ENCODE data around the gene ARV1. TPM values are rescaled to one million over a fixed set of nuclear protein-coding genes. Genes with fewer than 3 reads are reported as not detected.
"Not testable (repeated sequence)": the region's sequence is repeated elsewhere in the genome, so short reads cannot be mapped to it uniquely, and the experiment has no call there.

Gene ARV1
- total and polyA plus RNA-seq, 12 donors, result 19.8 to 60.3 (median 26.5) TPM

- Histone ChIP-seq H3K27ac (no peak overlapping the region), H3K4me3 (no peak overlapping the region), H3K4me1 (no peaks in the 10 kb centered on the region), H3K9me3 (peaks cover 0 to 21% (median 7%) of the 10 kb centered on the region in 11 donors), H3K36me3 (no peaks in the 10 kb centered on the region), H3K27me3 (peaks cover 0 to 12% (median 0%) of the 10 kb centered on the region in 7 donors)
- DNase-seq (no peak), ATAC-seq (no peak)
- no peak for TF ChIP-seq CTCF (IDR thresholded peaks at IDR 0.05)
- intact Hi-C loops (cut with DNase I), result no loop called here
- WGBS, 2 donors, result 54% methylated on average over 2 of the region's 2 CpGs
Observed at GRCh38 chr1:231046730-231047395, 68.0 kb downstream of the ARV1 start.

GRCh38 chr1:231047529-231047928 lies 68.6 kb downstream of the ARV1 start:
- H3K27ac ChIP-seq; DNase-seq; H3K4me1 ChIP-seq; ATAC-seq; H3K36me3 ChIP-seq; intact Hi-C loops (cut with DNase I); H3K4me3 ChIP-seq: not testable (repeated sequence)
- Histone ChIP-seq H3K9me3 (peaks cover 0 to 21% (median 7%) of the 10 kb centered on the region in 11 donors), H3K27me3 (peaks cover 0 to 12% (median 0%) of the 10 kb centered on the region in 7 donors)

- Histone ChIP-seq H3K9me3 (peaks cover 0 to 21% (median 7%) of the 10 kb centered on the region in 11 donors), H3K27me3 (peaks cover 0 to 12% (median 0%) of the 10 kb centered on the region in 7 donors)
- 81 to 85% methylated on average over 9 of the region's 9 CpGs for WGBS, 2 donors
- H3K4me1 ChIP-seq; intact Hi-C loops (cut with DNase I); H3K4me3 ChIP-seq; DNase-seq; H3K36me3 ChIP-seq; ATAC-seq; H3K27ac ChIP-seq: not testable (repeated sequence)
Observed at GRCh38 chr1:231048419-231048818, 69.5 kb downstream of the ARV1 start.

- H3K4me1 ChIP-seq, result peaks cover 3 to 19% (median 15%) of the 10 kb centered on the region in 9 donors
- ATAC-seq (no peak), DNase-seq (no peak)
- H3K9me3 ChIP-seq, result peaks cover 0 to 11% (median 5%) of the 10 kb centered on the region in 11 donors
- no peak overlapping the region for H3K4me3 ChIP-seq
- H3K27me3 ChIP-seq, result peaks cover 0 to 12% (median 0%) of the 10 kb centered on the region in 7 donors
- intact Hi-C loops (cut with DNase I), result no loop called here
- no peak overlapping the region for H3K27ac ChIP-seq
- no peaks in the 10 kb centered on the region for H3K36me3 ChIP-seq
- WGBS, 2 donors, result 65 to 68% methylated on average over 10 of the region's 10 CpGs
- TF ChIP-seq CTCF (IDR thresholded peaks at IDR 0.05), result no peak
Observed at GRCh38 chr1:231049121-231049979, 70.5 kb downstream of the ARV1 start.

Other genes with a start within 250 kb of the ARV1 start
- gene CAPN9, start 231.7 kb upstream of the ARV1 start, total RNA-seq, result under 1 TPM in 3 of 10 donors, not detected in 7; 0.22 to 0.25 (median 0.24) TPM
- gene CAPN9, start 231.7 kb upstream of the ARV1 start, polyA plus RNA-seq, result not detected
- 10 to 100 TPM; 33.4 to 66.0 (median 46.0) TPM for gene C1orf198, start 110.6 kb upstream of the ARV1 start, total RNA-seq
- gene C1orf198, start 110.6 kb upstream of the ARV1 start, polyA plus RNA-seq, result 10 to 100 TPM; 26.0 to 36.4 TPM
- 1 to 10 TPM; 4.3 to 9.5 (median 7.3) TPM for gene TTC13, start 233 bp upstream of the ARV1 start, total RNA-seq
- gene TTC13, start 233 bp upstream of the ARV1 start, polyA plus RNA-seq, result 1 to 10 TPM; 5.8 to 9.2 TPM
- gene FAM89A, start 61.2 kb downstream of the ARV1 start, total RNA-seq, result 10 to 100 TPM in 1 of 10 donors, 1 to 10 TPM in 9; 4.1 to 14.3 (median 5.3) TPM
- gene FAM89A, start 61.2 kb downstream of the ARV1 start, polyA plus RNA-seq, result 1 to 10 TPM; 4.8 to 9.9 TPM
- gene TRIM67, start 183.0 kb downstream of the ARV1 start, total RNA-seq, result under 1 TPM in 4 of 10 donors, not detected in 6; 0.05 to 0.28 (median 0.11) TPM
- gene TRIM67, start 183.0 kb downstream of the ARV1 start, polyA plus RNA-seq, result not detected